Parathyroid adenoma (tissue), 2 donors: ENCODE results near the gene DNAAF5.

ENCODE experiments used
- H2AFZ ChIP-seq: fragments of 300-600 bp; sonication (generic); one replicate; pipeline ENCODE4 v1.7.0; 2017; ENCODE audit warnings: antibody characterized with exemption, mild to moderate bottlenecking
- H3K27ac ChIP-seq: fragments of 300-600 bp; sonication (generic); one replicate; pipeline ENCODE4 v1.7.0; 2017
- H3K27me3 ChIP-seq: fragments of 300-600 bp; sonication (generic); one replicate; pipeline ENCODE4 v1.7.0; 2017; ENCODE audit warnings: low read length; ENCODE audit not compliant: control insufficient read depth, insufficient read depth
- H3K36me3 ChIP-seq: fragments of 300-600 bp; sonication (generic); one replicate; pipeline ENCODE4 v1.7.0; 2017; ENCODE audit warnings: low read length; ENCODE audit not compliant: control insufficient read depth, insufficient read depth
- H3K4me1 ChIP-seq: fragments of 300-600 bp; sonication (generic); one replicate; pipeline ENCODE4 v1.7.0; 2017; ENCODE audit warnings: control low read depth
- H3K4me2 ChIP-seq: fragments of 300-600 bp; sonication (generic); one replicate; pipeline ENCODE4 v1.7.0; 2017; ENCODE audit warnings: low read length
- H3K4me3 ChIP-seq: fragments of 300-600 bp; sonication (generic); one replicate; pipeline ENCODE4 v1.7.0; 2017; ENCODE audit warnings: low read depth, low read length
- H3K79me2 ChIP-seq: fragments of 300-600 bp; sonication (generic); one replicate; pipeline ENCODE4 v1.7.0; 2017; ENCODE audit warnings: control low read depth
- H3K9ac ChIP-seq: fragments of 300-600 bp; sonication (generic); one replicate; pipeline ENCODE4 v1.7.0; 2017; ENCODE audit warnings: mild to moderate bottlenecking
- H3K9me3 ChIP-seq: fragments of 300-600 bp; sonication (generic); one replicate; pipeline ENCODE4 v1.7.0; 2017; ENCODE audit warnings: low read length; ENCODE audit not compliant: control insufficient read depth
- TF ChIP-seq, protein P1 (sequence below): fragments of 300-600 bp; sonication (generic); IDR thresholded peaks from one replicate; pipeline ENCODE4 v1.7.0; 2017; ENCODE audit warnings: antibody characterized with exemption, mild to moderate bottlenecking
- donor health status: primary hyperparathyroidism.

DNAAF5 gene

DNA sequence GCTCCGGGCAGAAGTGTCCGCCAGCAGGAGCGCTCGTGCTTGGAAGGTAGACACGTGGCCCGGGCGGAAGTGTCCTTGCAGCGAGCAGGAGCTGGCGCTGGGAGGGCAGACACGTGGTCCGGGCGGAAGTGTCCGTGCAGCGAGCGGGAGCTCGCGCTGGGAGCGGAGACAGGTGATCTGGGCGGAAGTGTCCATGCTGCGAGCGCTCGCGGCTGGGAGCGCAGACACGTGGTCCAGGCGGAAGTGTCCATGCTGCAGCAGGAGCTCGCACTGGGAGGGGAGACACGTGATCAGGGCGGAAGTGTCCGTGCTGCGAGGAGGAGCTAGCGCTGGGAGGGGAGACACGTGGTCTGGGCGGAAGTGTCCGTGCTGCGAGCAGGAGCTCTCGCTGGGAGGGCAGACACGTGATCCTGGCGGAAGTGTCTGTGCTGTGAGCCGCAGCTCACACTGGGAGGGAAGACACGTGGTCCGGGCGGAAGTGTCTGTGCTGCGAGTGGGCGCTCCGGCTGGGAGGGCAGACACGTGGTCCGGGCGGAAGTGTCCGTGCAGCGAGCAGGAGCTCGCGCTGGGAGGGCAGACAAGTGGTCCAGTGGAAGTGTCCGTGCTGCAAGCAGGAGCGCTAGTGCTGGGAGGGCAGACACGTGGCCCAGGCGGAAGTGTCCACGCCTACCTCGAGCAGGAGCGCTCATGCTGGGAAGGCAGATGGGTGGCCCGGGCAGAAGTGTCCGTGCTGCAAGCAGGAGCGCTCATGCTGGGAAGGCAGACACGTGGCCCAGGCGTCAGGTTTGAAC is 41.6 kb downstream of the DNAAF5 start:
- Histone ChIP-seq H2AFZ (no peak overlapping the region), H3K4me3 (no peak overlapping the region), H3K36me3 (no peaks in the 10 kb centered on the region), H3K9me3 (no peaks in the 10 kb centered on the region), H3K4me1 (peaks cover 8% of the 10 kb centered on the region), H3K9ac (no peak overlapping the region), H3K4me2 (no peak overlapping the region), H3K27ac (no peak overlapping the region), H3K79me2 (no peaks in the 10 kb centered on the region), H3K27me3 (no peaks in the 10 kb centered on the region)
- TF ChIP-seq, protein P1, sequence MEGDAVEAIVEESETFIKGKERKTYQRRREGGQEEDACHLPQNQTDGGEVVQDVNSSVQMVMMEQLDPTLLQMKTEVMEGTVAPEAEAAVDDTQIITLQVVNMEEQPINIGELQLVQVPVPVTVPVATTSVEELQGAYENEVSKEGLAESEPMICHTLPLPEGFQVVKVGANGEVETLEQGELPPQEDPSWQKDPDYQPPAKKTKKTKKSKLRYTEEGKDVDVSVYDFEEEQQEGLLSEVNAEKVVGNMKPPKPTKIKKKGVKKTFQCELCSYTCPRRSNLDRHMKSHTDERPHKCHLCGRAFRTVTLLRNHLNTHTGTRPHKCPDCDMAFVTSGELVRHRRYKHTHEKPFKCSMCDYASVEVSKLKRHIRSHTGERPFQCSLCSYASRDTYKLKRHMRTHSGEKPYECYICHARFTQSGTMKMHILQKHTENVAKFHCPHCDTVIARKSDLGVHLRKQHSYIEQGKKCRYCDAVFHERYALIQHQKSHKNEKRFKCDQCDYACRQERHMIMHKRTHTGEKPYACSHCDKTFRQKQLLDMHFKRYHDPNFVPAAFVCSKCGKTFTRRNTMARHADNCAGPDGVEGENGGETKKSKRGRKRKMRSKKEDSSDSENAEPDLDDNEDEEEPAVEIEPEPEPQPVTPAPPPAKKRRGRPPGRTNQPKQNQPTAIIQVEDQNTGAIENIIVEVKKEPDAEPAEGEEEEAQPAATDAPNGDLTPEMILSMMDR: no peak

DNA sequence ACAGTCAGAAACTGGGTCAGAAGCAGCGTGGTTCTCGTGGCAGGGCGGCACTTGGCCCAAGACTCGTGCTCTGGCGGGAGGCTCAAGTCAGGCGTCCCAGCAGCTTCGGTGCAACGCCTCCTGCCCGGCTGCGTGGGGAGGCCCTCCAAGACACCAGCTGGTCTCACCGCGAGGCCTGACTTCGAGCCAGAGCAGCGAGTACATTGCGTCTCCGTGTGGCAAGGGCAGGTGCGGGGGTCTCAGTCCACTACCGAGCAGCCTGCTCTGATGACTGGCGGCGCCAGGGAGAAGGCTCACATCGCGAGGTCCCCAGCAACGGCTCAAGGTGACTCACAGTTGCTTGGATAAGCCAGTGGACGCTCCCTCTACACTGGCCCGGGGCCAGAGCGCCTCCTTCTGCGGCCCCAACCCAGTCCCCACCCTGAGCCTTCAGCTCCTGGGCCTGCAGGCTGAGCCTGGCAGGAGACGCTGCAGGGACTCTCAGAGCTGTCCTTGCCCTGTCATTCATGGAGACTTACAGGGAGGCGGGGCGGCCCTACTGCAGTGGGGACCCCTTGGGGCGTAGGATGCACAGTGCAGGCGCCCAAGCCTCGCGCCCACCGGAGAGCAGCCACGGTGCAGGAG is 42.5 kb downstream of the DNAAF5 start:
- no peak overlapping the region for H2AFZ ChIP-seq
- H3K9me3 ChIP-seq: no peaks in the 10 kb centered on the region
- no peak overlapping the region for H3K27ac ChIP-seq
- H3K36me3 ChIP-seq: no peaks in the 10 kb centered on the region
- no peaks in the 10 kb centered on the region for H3K27me3 ChIP-seq
- peaks cover 8% of the 10 kb centered on the region for H3K4me1 ChIP-seq
- no peaks in the 10 kb centered on the region for H3K79me2 ChIP-seq
- TF ChIP-seq, protein P1: no peak
- H3K9ac ChIP-seq: no peak overlapping the region
- no peak overlapping the region for H3K4me2 ChIP-seq
- H3K4me3 ChIP-seq: no peak overlapping the region

GRCh38 chr7:770336-770735 is 43.8 kb downstream of the DNAAF5 start:
- no peak overlapping the region for H3K4me3 ChIP-seq

DNA sequence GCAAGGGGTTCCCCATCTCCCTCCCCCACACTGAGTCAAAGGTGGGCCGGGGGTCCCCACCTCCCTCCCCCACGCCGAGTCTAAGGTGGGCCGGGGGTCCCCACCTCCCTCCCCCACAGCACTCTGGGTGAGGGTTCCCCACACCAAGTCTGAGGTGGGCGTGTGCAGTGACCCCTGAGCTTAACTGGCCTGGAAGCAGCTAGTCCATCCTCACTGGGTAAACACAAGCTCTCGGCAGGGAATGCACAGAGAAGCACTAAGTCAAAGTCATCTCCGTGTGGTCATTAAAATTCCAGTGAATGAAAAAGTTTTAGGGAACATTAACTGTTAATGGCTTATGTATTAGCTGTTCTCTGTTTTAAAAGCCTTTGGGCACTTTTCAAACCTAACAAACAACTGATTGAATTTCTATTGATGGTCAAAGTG is 44.3 kb downstream of the DNAAF5 start:
- Histone ChIP-seq H3K4me2 (peak overlapping the region; percentile 27), H3K36me3 (no peaks in the 10 kb centered on the region), H3K9me3 (no peaks in the 10 kb centered on the region), H3K9ac (no peak overlapping the region), H3K79me2 (no peaks in the 10 kb centered on the region), H3K4me3 (no peak overlapping the region), H2AFZ (no peak overlapping the region), H3K4me1 (peaks cover 8% of the 10 kb centered on the region), H3K27ac (peak overlapping the region; percentile 29), H3K27me3 (no peaks in the 10 kb centered on the region)
- TF ChIP-seq, protein P1: no peak

More at GRCh38 chr7:770336-770735, 43.8 kb downstream of the DNAAF5 start:
- peaks cover 8% of the 10 kb centered on the region for H3K4me1 ChIP-seq
- no peak overlapping the region for H3K4me2 ChIP-seq
- H3K9ac ChIP-seq: no peak overlapping the region
- no peaks in the 10 kb centered on the region for H3K79me2 ChIP-seq
- no peak overlapping the region for H3K27ac ChIP-seq
- H3K9me3 ChIP-seq: no peaks in the 10 kb centered on the region
- no peak overlapping the region for H2AFZ ChIP-seq
- H3K27me3 ChIP-seq: no peaks in the 10 kb centered on the region
- H3K36me3 ChIP-seq: no peaks in the 10 kb centered on the region
- TF ChIP-seq, protein P1: no peak
